ENCODE measurements around the gene SYT1. TPM values are rescaled to one million over a fixed set of nuclear protein-coding genes. Genes with fewer than 3 reads are reported as not detected.

Gene SYT1
- total RNA-seq, 1 experiment from 2014 or later = 44.9 TPM

DNA sequence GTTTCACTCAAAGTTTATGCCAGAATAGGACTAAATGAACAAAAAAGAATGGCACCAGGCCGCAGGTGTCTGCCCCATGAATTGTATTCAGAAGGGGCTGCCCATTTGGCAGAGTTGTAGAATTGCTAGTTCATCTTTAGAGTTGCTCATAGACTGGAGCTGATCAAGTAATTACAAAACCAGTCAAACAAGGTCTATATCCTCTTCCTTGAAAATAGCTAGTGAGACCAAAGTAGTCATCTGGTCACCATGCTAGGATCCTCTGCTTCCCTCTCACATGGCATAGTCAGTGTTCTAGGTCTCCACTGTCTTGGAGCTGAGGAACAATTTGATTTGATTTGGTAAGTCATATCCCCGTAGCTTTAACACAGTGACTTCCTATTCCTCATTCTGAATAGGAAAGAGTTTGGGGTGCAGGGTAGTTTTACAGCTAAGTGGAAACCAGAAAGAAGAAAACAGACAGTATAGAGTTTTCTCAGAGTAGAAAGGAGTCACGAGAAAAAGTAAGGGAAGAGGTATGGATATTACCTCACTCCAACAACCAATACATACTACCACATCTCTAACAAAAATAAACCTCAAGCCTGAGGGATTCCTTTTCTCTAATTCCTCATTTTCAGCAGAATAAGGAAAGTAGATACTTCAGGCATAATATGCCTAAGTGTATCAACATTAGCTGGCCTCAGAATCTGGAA, 574.1 kb downstream of the SYT1 start:
- POLR2A ChIA-PET = interaction anchor here (0.6 kb wide), 1 partner anchor 11 kb away, joined by 3 read pairs; no protein-coding TSS in a partner anchor
- no peak for ATAC-seq
- H3K9ac ChIP-seq (ENCODE audit: low read length) = no peak overlapping the region

More for the DNA sequence above, 574.1 kb downstream of the SYT1 start:
- H3K27me3 ChIP-seq (ENCODE audit: insufficient read depth, low read length) = no peaks in the 10 kb centered on the region
- no peak overlapping the region for H3K27ac ChIP-seq (ENCODE audit: low read depth, low read length)
- H3K4me3 ChIP-seq (replicated peaks in 1 of 2; ENCODE audit: low read depth in 1 of 2, low read length in 2 of 2) = no peak overlapping the region
- no peaks in the 10 kb centered on the region for H4K20me1 ChIP-seq (ENCODE audit: insufficient read depth)
- no peak for DNase-seq (ENCODE audit: low read depth, low spot score)
- TF ChIP-seq EZH2 (IDR thresholded peaks at IDR 0.05) (no peak), CBX3 (IDR thresholded peaks at IDR 0.05; ENCODE audit: low read depth) (no peak), CTCF (IDR thresholded peaks at IDR 0.05 in 2 of 3, conservative IDR thresholded peaks at IDR 0.05 in 1 of 3; ENCODE audit: borderline replicate concordance in 1 of 3, insufficient read depth in 1 of 3, low read depth in 2 of 3, low read length in 2 of 3) (no peak), ELF1 (IDR thresholded peaks at IDR 0.05; ENCODE audit: borderline replicate concordance, low read depth) (no peak), EGR1 (IDR thresholded peaks at IDR 0.05; ENCODE audit: low read depth) (no peak), EZH2phosphoT487 (IDR thresholded peaks at IDR 0.05; ENCODE audit: borderline replicate concordance) (no peak), SP1 (IDR thresholded peaks at IDR 0.05; ENCODE audit: low read depth) (no peak), REST (IDR thresholded peaks at IDR 0.05; ENCODE audit: low read depth) (no peak), POLR2A (IDR thresholded peaks at IDR 0.05; ENCODE audit: borderline replicate concordance, extremely low read depth, insufficient read depth, insufficient read length) (no peak), ATF3 (IDR thresholded peaks at IDR 0.05) (no peak), YY1 (IDR thresholded peaks at IDR 0.05; ENCODE audit: extremely low read depth, insufficient replicate concordance, low read depth, low read length) (no peak), TCF7L2 (IDR thresholded peaks at IDR 0.05; ENCODE audit: borderline replicate concordance, extremely low read depth, insufficient read depth, insufficient read length) (no peak), CEBPB (IDR thresholded peaks at IDR 0.05; ENCODE audit: low read depth) (no peak), ZNF274 (IDR thresholded peaks at IDR 0.05; ENCODE audit: low read depth, low read length) (no peak), ZBTB33 (IDR thresholded peaks at IDR 0.05; ENCODE audit: extremely low read depth, insufficient replicate concordance, low read length) (no peak), JUND (IDR thresholded peaks at IDR 0.05) (no peak)
- TF ChIP-seq, protein P1, sequence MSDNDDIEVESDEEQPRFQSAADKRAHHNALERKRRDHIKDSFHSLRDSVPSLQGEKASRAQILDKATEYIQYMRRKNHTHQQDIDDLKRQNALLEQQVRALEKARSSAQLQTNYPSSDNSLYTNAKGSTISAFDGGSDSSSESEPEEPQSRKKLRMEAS (IDR thresholded peaks at IDR 0.05) = no peak
- no peaks in the 10 kb centered on the region for H3K9me2 ChIP-seq (ENCODE audit: insufficient read depth)
- intact Hi-C loops (cut with micrococcal nuclease) = no loop called here
- H3K79me2 ChIP-seq (ENCODE audit: insufficient read depth, low read length) = no peaks in the 10 kb centered on the region
- H2AFZ ChIP-seq (ENCODE audit: low read depth, low read length, poor library complexity, severe bottlenecking) = no peak overlapping the region
- ChIA-PET CTCF (no interaction called here), RAD21 (ENCODE audit: low non-redundant PET in 1 of 2, low total read pairs in 2 of 2, uncharacterized antibody in 2 of 2, unreplicated experiment in 2 of 2) (no interaction called here)
- no peaks in the 10 kb centered on the region for H3K36me3 ChIP-seq (ENCODE audit: control insufficient read depth in 1 of 2, insufficient read depth in 2 of 2, low read length in 2 of 2)
- H3K4me1 ChIP-seq (ENCODE audit: control insufficient read depth in 1 of 2, insufficient read depth in 2 of 2, low read length in 2 of 2) = peaks cover 0 to 2% of the 10 kb centered on the region in 2 experiments; a peak in 2 of 4 replicates
- no TSS peak for BruUV-seq (replicated peaks)
- no peak overlapping the region for H3K4me2 ChIP-seq (ENCODE audit: low read length)
- no peaks in the 10 kb centered on the region for H3K9me3 ChIP-seq (ENCODE audit: control insufficient read depth in 1 of 2, insufficient read depth in 1 of 2, low read depth in 1 of 2, low read length in 2 of 2)

Measured in HCT116 (cell line).